GM12878 (cell line): ENCODE data around the gene ART1. TPM values are rescaled to one million over a fixed set of nuclear protein-coding genes. Genes with fewer than 3 reads are reported as not detected.

Experiments
- ATAC-seq: fragments of 200-7000 bp; cut with Tn5 transposase; 3 replicates; pipeline ENCODE4 v1.9.1; 2020; ENCODE audit warnings: mild to moderate bottlenecking, moderate library complexity
- BruUV-seq: library from RNA; stranded (reverse); fragments of 400-500 nt; replicated peaks from 2 replicates; lab custom pipeline; 2021; lab: Mats Ljungman, UMichigan
- CTCF ChIA-PET: fragments of 300-600 bp; sonication (Branson Sonifier 250); formaldehyde crosslinking; extraction: SDS; loops from one replicate; lab custom pipeline; 2021; ENCODE audit warnings: inconsistent platforms; lab: Yijun Ruan, JAX
- POLR2A ChIA-PET: fragments of 350-600 bp; formaldehyde crosslinking; extraction: SDS; loops from one replicate; lab custom pipeline; 2021; ENCODE audit warnings: inconsistent platforms; lab: Charles Lee
- RAD21 ChIA-PET: fragments of 300-600 bp; sonication (Branson Sonifier 250); formaldehyde crosslinking; loops from one replicate; lab custom pipeline; 2023; ENCODE audit warnings: antibody characterized with exemption; ENCODE audit not compliant: unreplicated experiment; lab: Charles Lee
- SMC1A ChIA-PET: fragments of 300-600 bp; sonication (Branson Sonifier 250); formaldehyde crosslinking; loops from one replicate; lab custom pipeline; 2023; ENCODE audit not compliant: unreplicated experiment, uncharacterized antibody; lab: Charles Lee
- DNase-seq: peaks from one replicate; pipeline ENCODE4 v3.0.0-alpha.2; 2011; ENCODE audit warnings: low read depth, low spot score
- FAIRE-seq: peaks from 3 replicates; lab custom pipeline; 2011; peaks lifted over from hg19 to GRCh38; lab: Jason Lieb, UNC
- H2AFZ ChIP-seq: 2 replicates; pipeline ENCODE4 v1.6.0; 2011; ENCODE audit warnings: low read depth, low read length, control low read depth; ENCODE audit not compliant: control insufficient read depth
- H3K27ac ChIP-seq: 2 replicates; pipeline ENCODE4 v1.5.1; 2011; ENCODE audit warnings: control low read depth; ENCODE audit not compliant: control insufficient read depth, insufficient read depth
- H3K27me3 ChIP-seq, 2 experiments: replicated peaks in 1 of 2; 2 replicates each; pipeline versions ENCODE4 v1.6.0 to v1.6.1; 2011; ENCODE audit warnings: low read length in 1 of 2; ENCODE audit not compliant: control insufficient read depth in 2 of 2, insufficient read depth in 2 of 2
- H3K36me3 ChIP-seq, 2 experiments: 2 replicates each; pipeline ENCODE4 v1.5.1; 2011; ENCODE audit warnings: low read length in 1 of 2; ENCODE audit not compliant: control insufficient read depth in 2 of 2, insufficient read depth in 2 of 2
- H3K4me1 ChIP-seq: 2 replicates; pipeline ENCODE4 v1.6.1; 2011; ENCODE audit warnings: mild to moderate bottlenecking, low read length, moderate library complexity, mixed read lengths; ENCODE audit not compliant: control insufficient read depth, insufficient read depth
- H3K4me2 ChIP-seq: 2 replicates; pipeline ENCODE4 v1.6.0; 2011; ENCODE audit warnings: control low read depth; ENCODE audit not compliant: control insufficient read depth, insufficient read depth
- H3K4me3 ChIP-seq: fragments of 200-600 bp; sonication (generic); 2 replicates; pipeline ENCODE4 v1.5.1; 2016
- H3K79me2 ChIP-seq: 2 replicates; pipeline ENCODE4 v1.6.0; 2011; ENCODE audit warnings: low read length; ENCODE audit not compliant: control insufficient read depth, insufficient read depth
- H3K9ac ChIP-seq: 2 replicates; pipeline ENCODE4 v1.8.0; 2011; ENCODE audit warnings: low read length, control low read depth, mixed read lengths; ENCODE audit not compliant: control insufficient read depth, insufficient read depth
- H3K9me3 ChIP-seq: replicated peaks from 3 replicates; pipeline ENCODE4 v1.5.1; 2011; ENCODE audit warnings: mild to moderate bottlenecking, low read length; ENCODE audit not compliant: control insufficient read depth, insufficient read depth
- H4K20me1 ChIP-seq: 2 replicates; pipeline ENCODE4 v1.6.0; 2011; ENCODE audit not compliant: control insufficient read depth, insufficient read depth
- ATF3 ChIP-seq: IDR thresholded peaks from 2 replicates; pipeline ENCODE4 v1.6.1; 2011; ENCODE audit warnings: low read depth, mild to moderate bottlenecking, low read length, moderate library complexity, borderline replicate concordance; ENCODE audit errors: extremely low read depth
- BRCA1 ChIP-seq: IDR thresholded peaks from 2 replicates; pipeline ENCODE4 v1.6.1; 2011; ENCODE audit warnings: low read depth, low read length, improper control_type of control experiment
- CEBPB ChIP-seq, 2 experiments: fragments of 150-350 bp in 1 of 2; IDR thresholded peaks; 2 replicates each; pipeline ENCODE4 v1.6.1; 2012 to 2014; ENCODE audit warnings: low read depth in 2 of 2, low read length in 2 of 2, borderline replicate concordance in 1 of 2, inconsistent platforms in 1 of 2
- EP300 ChIP-seq, 2 experiments: fragments of 150-350 bp in 1 of 2; IDR thresholded peaks; 2 replicates each; pipeline ENCODE4 v1.6.1; 2011 to 2012; ENCODE audit warnings: low read depth in 2 of 2, low read length in 2 of 2, borderline replicate concordance in 1 of 2, improper control_type of control experiment in 1 of 2, inconsistent platforms in 1 of 2; ENCODE audit not compliant: control insufficient read depth in 1 of 2
- EZH2 ChIP-seq: IDR thresholded peaks from 2 replicates; pipeline ENCODE4 v1.6.1; 2012; ENCODE audit warnings: low read depth, mild to moderate bottlenecking, control low read depth, inconsistent platforms, low read length, borderline replicate concordance; ENCODE audit not compliant: control insufficient read depth
- HDGF ChIP-seq: fragments of 450-650 bp; IDR thresholded peaks from 2 replicates; pipeline ENCODE4 v1.6.1; 2016; ENCODE audit warnings: antibody characterized with exemption
- IRF5 ChIP-seq: fragments of 450-650 bp; IDR thresholded peaks from 2 replicates; pipeline ENCODE4 v1.6.1; 2017; ENCODE audit warnings: borderline replicate concordance
- KAT2A ChIP-seq: conservative IDR thresholded peaks from 2 replicates; pipeline ENCODE4 v1.6.1; 2011; ENCODE audit warnings: low read depth, low read length; ENCODE audit not compliant: control insufficient read depth
- MLLT1 ChIP-seq: fragments of 450-650 bp; IDR thresholded peaks from 2 replicates; pipeline ENCODE4 v1.6.1; 2016; ENCODE audit warnings: mild to moderate bottlenecking
- NBN ChIP-seq: fragments of 450-650 bp; IDR thresholded peaks from 2 replicates; pipeline ENCODE4 v1.6.1; 2016
- POLR2AphosphoS2 ChIP-seq: IDR thresholded peaks from 2 replicates; pipeline ENCODE4 v1.6.1; 2011; ENCODE audit warnings: low read depth, mild to moderate bottlenecking, low read length, improper control_type of control experiment, moderate library complexity
- SP1 ChIP-seq: IDR thresholded peaks from one replicate; pipeline ENCODE4 v1.6.1; 2011; ENCODE audit warnings: low read depth, low read length
- SREBF1 ChIP-seq: IDR thresholded peaks from 2 replicates; pipeline ENCODE4 v1.6.1; 2012; ENCODE audit warnings: mild to moderate bottlenecking, low read length
- SRF ChIP-seq, 2 experiments: IDR thresholded peaks; 2 replicates each; pipeline ENCODE4 v1.6.1; 2011; ENCODE audit warnings: low read depth in 2 of 2, low read length in 2 of 2, mild to moderate bottlenecking in 1 of 2, moderate library complexity in 1 of 2
- TAF1 ChIP-seq: IDR thresholded peaks from 2 replicates; pipeline ENCODE4 v1.6.1; 2011; ENCODE audit warnings: mild to moderate bottlenecking, low read depth, low read length, borderline replicate concordance
- TCF12 ChIP-seq: IDR thresholded peaks from 2 replicates; pipeline ENCODE4 v1.6.1; 2011; ENCODE audit warnings: low read depth, mild to moderate bottlenecking, low read length
- WRNIP1 ChIP-seq: IDR thresholded peaks from 2 replicates; pipeline ENCODE4 v1.6.1; 2011; ENCODE audit warnings: low read depth, low read length, improper control_type of control experiment, borderline replicate concordance
- WGBS: methylation state at CpG from one replicate; pipeline ENCODE4 v1.1.6; 2016; ENCODE audit warnings: low lambda C conversion rate; ENCODE audit not compliant: insufficient replicate concordance, insufficient coverage; ENCODE audit errors: missing lambda C conversion rate; 5-methylcytosine and 5-hydroxymethylcytosine counted together
- in situ Hi-C: fragments of 300-500 bp; cut with MboI; formaldehyde crosslinking; loops from 9 replicates; pipeline ENCODE4 v1.14.3; 2018; ENCODE audit warnings: mixed read lengths
- intact Hi-C: fragments of 100-400 bp; cut with micrococcal nuclease; formaldehyde crosslinking; loops from one replicate; pipeline ENCODE4 v1.14.2; 2022; ENCODE audit not compliant: unreplicated experiment
- polyA plus RNA-seq, 11 experiments: library from polyadenylated mRNA; depleted of rRNA in 4 of 11; unstranded in 6 of 11; stranded (reverse) in 5 of 11; fragments of >200 nt; fragmentation: Nextera tagmentation in 4 of 11; fragmentation: Illumina TruSeq in 1 of 11; extraction: Ambion mirVana in 4 of 11; extraction: Trizol in 1 of 11; gene quantifications; 1 replicate in 1 of 11; 2 replicates in 10 of 11; pipeline versions ENCODE4 v1.2.1 to v1.2.3, GENCODE V29; 2011 to 2016; ENCODE audit warnings: inconsistent platforms in 2 of 11, missing spikeins in 2 of 11, low read depth in 1 of 11
- total RNA-seq, 4 experiments: library from RNA; depleted of rRNA in 3 of 4; stranded (reverse); fragments of >200 nt in 3 of 4; fragmentation: Illumina TruSeq in 1 of 4; extraction: Trizol in 1 of 4; gene quantifications; 2 replicates each; pipeline versions ENCODE4 v1.2.1 to v1.2.3, GENCODE V29; 2013 to 2021

Gene ART1
- total and polyA plus RNA-seq, 10 of the 15 experiments (the other 5 are each of a cell fraction or from before 2014, with no cell fraction given) = not detected

GRCh38 chr11:3627291-3627690, 17.6 kb upstream of the ART1 start:
- Histone ChIP-seq H3K36me3 (no peaks in the 10 kb centered on the region), H2AFZ (no peak overlapping the region), H3K4me3 (no peak overlapping the region), H4K20me1 (no peaks in the 10 kb centered on the region), H3K27ac (no peak overlapping the region), H3K9ac (no peak overlapping the region), H3K27me3 (no peaks in the 10 kb centered on the region), H3K9me3 (no peaks in the 10 kb centered on the region), H3K4me1 (no peaks in the 10 kb centered on the region), H3K4me2 (no peak overlapping the region), H3K79me2 (no peaks in the 10 kb centered on the region)
- in situ Hi-C loops (no loop called here), intact Hi-C loops (no loop called here)
- DNase-seq = no peak
- ATAC-seq = no peak
- CTCF ChIA-PET = no interaction called here
- FAIRE-seq = no peak
- no TSS peak for BruUV-seq
- WGBS = 10% methylated on average over 1 of the region's 1 CpG
- RAD21 ChIA-PET = no interaction called here
- SMC1A ChIA-PET = no interaction called here
- POLR2A ChIA-PET = no interaction called here
- TF ChIP-seq EP300 (IDR thresholded peaks at IDR 0.05; ENCODE audit: borderline replicate concordance in 1 of 2, control insufficient read depth in 1 of 2, low read depth in 2 of 2, low read length in 2 of 2) (no peak), EZH2 (no peak), SRF (IDR thresholded peaks at IDR 0.05; ENCODE audit: low read depth in 2 of 2, low read length in 2 of 2) (no peak), SP1 (no peak), TAF1 (no peak), NBN (no peak), HDGF (no peak), TCF12 (no peak), WRNIP1 (no peak), MLLT1 (no peak), IRF5 (no peak), BRCA1 (no peak), CEBPB (IDR thresholded peaks at IDR 0.05; ENCODE audit: borderline replicate concordance in 1 of 2, low read depth in 2 of 2, low read length in 2 of 2) (no peak), KAT2A (no peak), ATF3 (no peak), POLR2AphosphoS2 (no peak), SREBF1 (no peak)
